ENCODE results near the gene ZBTB14. TPM values are rescaled to one million over a fixed set of nuclear protein-coding genes. Genes with fewer than 3 reads are reported as not detected.

ZBTB14 gene
- total RNA-seq, 1 donor from 2014 or later = 22.5 TPM

DNA sequence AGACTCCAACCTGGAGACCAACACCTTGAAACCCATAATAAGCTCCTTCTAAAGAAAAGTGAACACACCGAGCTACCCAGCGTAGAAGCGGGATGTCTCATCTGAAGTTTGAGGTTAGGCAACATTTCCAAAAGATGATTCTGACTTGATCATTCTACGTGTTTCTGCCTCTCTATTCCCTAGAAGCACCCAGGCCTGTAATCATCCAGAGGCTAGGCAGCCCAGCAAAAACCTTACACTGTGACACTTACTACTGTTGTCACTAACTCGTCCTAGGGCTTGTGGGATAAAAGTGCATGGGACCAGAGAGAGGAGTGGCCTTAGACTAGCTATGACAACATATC is 1.4 kb downstream of the ZBTB14 start:
- Histone ChIP-seq H3K9ac (no peak overlapping the region), H3F3A (ENCODE audit: low read depth) (peaks cover 20% of the 10 kb centered on the region), H3K79me2 (ENCODE audit: low read depth) (peaks cover 14% of the 10 kb centered on the region), H4K20me1 (ENCODE audit: low read depth) (peaks cover 14% of the 10 kb centered on the region), H3K4me1 (peaks cover 7% of the 10 kb centered on the region), H3K27me3 (peaks cover 34% of the 10 kb centered on the region), H3K27ac (no peak overlapping the region), H3K36me3 (peaks cover 9% of the 10 kb centered on the region), H3K4me3 (peak overlapping the region; percentile 94), H3K4me2 (peak overlapping the region; percentile 92), H2AFZ (replicated peaks) (no peak overlapping the region), H3K9me3 (ENCODE audit: low read depth) (no peaks in the 10 kb centered on the region)
- Mint-ChIP-seq H3K4me3 (peak overlapping the region; percentile 89), H3K4me1 (peaks cover 22% of the 10 kb centered on the region), H3K36me3 (peaks cover 19% of the 10 kb centered on the region), H3K27me3 (ENCODE audit: insufficient read depth, low read depth) (peaks cover 4% of the 10 kb centered on the region), H3K9me3 (no peaks in the 10 kb centered on the region), H3K27ac (peak overlapping the region; percentile 37)
- TF ChIP-seq EZH2 (IDR thresholded peaks at IDR 0.05) (no peak), EZH2phosphoT487 (IDR thresholded peaks at IDR 0.05) (no peak)
- TF ChIP-seq, protein P1, sequence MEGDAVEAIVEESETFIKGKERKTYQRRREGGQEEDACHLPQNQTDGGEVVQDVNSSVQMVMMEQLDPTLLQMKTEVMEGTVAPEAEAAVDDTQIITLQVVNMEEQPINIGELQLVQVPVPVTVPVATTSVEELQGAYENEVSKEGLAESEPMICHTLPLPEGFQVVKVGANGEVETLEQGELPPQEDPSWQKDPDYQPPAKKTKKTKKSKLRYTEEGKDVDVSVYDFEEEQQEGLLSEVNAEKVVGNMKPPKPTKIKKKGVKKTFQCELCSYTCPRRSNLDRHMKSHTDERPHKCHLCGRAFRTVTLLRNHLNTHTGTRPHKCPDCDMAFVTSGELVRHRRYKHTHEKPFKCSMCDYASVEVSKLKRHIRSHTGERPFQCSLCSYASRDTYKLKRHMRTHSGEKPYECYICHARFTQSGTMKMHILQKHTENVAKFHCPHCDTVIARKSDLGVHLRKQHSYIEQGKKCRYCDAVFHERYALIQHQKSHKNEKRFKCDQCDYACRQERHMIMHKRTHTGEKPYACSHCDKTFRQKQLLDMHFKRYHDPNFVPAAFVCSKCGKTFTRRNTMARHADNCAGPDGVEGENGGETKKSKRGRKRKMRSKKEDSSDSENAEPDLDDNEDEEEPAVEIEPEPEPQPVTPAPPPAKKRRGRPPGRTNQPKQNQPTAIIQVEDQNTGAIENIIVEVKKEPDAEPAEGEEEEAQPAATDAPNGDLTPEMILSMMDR (IDR thresholded peaks at IDR 0.05) = no peak
- no peak for DNase-seq (ENCODE audit: low spot score)

DNA sequence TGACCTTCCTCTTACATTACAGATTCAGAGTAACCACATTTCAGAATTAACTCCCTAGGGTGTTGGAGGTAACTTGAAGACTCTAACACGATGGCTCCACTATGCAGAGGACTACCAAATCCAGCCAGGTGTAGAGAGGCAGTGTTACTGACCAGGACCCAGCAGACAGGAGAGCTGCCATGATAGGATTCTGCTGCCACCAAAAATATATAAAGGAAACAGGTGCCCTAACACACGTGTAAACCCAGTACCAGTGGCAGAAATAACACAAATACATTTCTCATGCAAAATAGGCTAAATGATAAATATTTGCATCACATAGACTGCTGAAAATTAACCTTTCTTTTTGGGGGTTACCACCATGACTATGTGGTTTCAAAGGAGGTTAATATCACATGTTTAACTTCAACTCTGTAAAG is 7.0 kb downstream of the ZBTB14 start:
- H3K27ac ChIP-seq = no peak overlapping the region
- peaks cover 9% of the 10 kb centered on the region for H3K36me3 ChIP-seq
- Mint-ChIP-seq H3K9me3 (no peaks in the 10 kb centered on the region), H3K36me3 (peaks cover 19% of the 10 kb centered on the region), H3K4me3 (no peak overlapping the region), H3K27me3 (ENCODE audit: insufficient read depth, low read depth) (no peaks in the 10 kb centered on the region), H3K27ac (no peak overlapping the region), H3K4me1 (peaks cover 14% of the 10 kb centered on the region)
- no peak overlapping the region for H2AFZ ChIP-seq (replicated peaks)
- no peak overlapping the region for H3K4me3 ChIP-seq
- H3K27me3 ChIP-seq = peaks cover 39% of the 10 kb centered on the region
- no peak for DNase-seq (ENCODE audit: low spot score)
- peaks cover 14% of the 10 kb centered on the region for H3F3A ChIP-seq (ENCODE audit: low read depth)
- H3K4me2 ChIP-seq = peak overlapping the region; percentile 49
- peaks cover 30% of the 10 kb centered on the region for H4K20me1 ChIP-seq (ENCODE audit: low read depth)
- no peaks in the 10 kb centered on the region for H3K9me3 ChIP-seq (ENCODE audit: low read depth)
- TF ChIP-seq EZH2 (IDR thresholded peaks at IDR 0.05) (no peak), EZH2phosphoT487 (IDR thresholded peaks at IDR 0.05) (no peak)
- TF ChIP-seq, protein P1 (IDR thresholded peaks at IDR 0.05) = no peak
- H3K79me2 ChIP-seq (ENCODE audit: low read depth) = peaks cover 6% of the 10 kb centered on the region
- H3K9ac ChIP-seq = no peak overlapping the region
- peaks cover 20% of the 10 kb centered on the region for H3K4me1 ChIP-seq

DNA sequence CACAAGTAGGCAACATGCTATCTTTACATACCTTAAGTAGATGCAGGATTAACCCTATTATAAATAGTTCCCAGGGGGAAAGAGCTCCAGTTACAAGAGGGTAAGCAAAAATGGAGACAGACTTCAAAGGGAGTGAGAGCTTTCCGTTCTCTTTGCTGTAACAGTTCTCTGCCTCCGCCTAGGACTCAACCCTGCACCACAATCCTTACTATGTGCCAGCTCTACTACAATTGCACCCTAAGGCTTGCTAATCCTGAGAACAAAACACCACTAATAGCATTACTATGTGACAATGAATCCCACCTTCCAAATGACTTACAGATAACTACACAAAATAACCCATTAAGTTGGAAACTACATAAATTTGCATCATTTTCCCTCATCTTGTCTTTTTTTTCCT is 7.7 kb downstream of the ZBTB14 start:
- Histone ChIP-seq H3K27ac (no peak overlapping the region), H4K20me1 (ENCODE audit: low read depth) (peaks cover 30% of the 10 kb centered on the region), H3K9me3 (ENCODE audit: low read depth) (no peaks in the 10 kb centered on the region), H3K36me3 (peaks cover 9% of the 10 kb centered on the region), H3F3A (ENCODE audit: low read depth) (peaks cover 14% of the 10 kb centered on the region), H3K27me3 (peaks cover 37% of the 10 kb centered on the region), H2AFZ (replicated peaks) (no peak overlapping the region), H3K79me2 (ENCODE audit: low read depth) (no peaks in the 10 kb centered on the region), H3K4me1 (peaks cover 20% of the 10 kb centered on the region), H3K9ac (no peak overlapping the region), H3K4me3 (no peak overlapping the region), H3K4me2 (peak overlapping the region; percentile 49)
- Mint-ChIP-seq H3K27ac (no peak overlapping the region), H3K36me3 (peaks cover 16% of the 10 kb centered on the region), H3K4me3 (no peak overlapping the region), H3K27me3 (ENCODE audit: insufficient read depth, low read depth) (peaks cover 3% of the 10 kb centered on the region), H3K9me3 (no peaks in the 10 kb centered on the region), H3K4me1 (peaks cover 14% of the 10 kb centered on the region)
- TF ChIP-seq, protein P1 (IDR thresholded peaks at IDR 0.05) = no peak
- no peak for TF ChIP-seq EZH2phosphoT487 (IDR thresholded peaks at IDR 0.05)
- no peak for TF ChIP-seq EZH2 (IDR thresholded peaks at IDR 0.05)
- peak; percentile 63 for DNase-seq (ENCODE audit: low spot score)
